Mesenchymal stem cell (in vitro differentiated cells and primary cell): ENCODE results near the gene SCD.
A peak's percentile ranks its signal among the peaks of the same experiment; 100 is the strongest.

Experiments
- DNase-seq: peaks from one replicate; pipeline ENCODE4 v3.0.0-alpha.2; 2013
- H2AFZ ChIP-seq: one replicate; pipeline ENCODE4 v1.6.1; 2013; ENCODE audit warnings: low read depth, mild to moderate bottlenecking, control low read depth, inconsistent platforms, low read length, moderate library complexity
- H2AK5ac ChIP-seq: 2 replicates; pipeline ENCODE4 v1.6.1; 2013; ENCODE audit warnings: low read length, moderate library complexity, mild to moderate bottlenecking, inconsistent platforms; ENCODE audit not compliant: severe bottlenecking
- H2BK120ac ChIP-seq: one replicate; pipeline ENCODE4 v1.6.1; 2013; ENCODE audit warnings: low read depth, mild to moderate bottlenecking, inconsistent platforms, low read length, moderate library complexity
- H2BK12ac ChIP-seq, 2 experiments: one replicate each; pipeline ENCODE4 v1.6.1; 2013; ENCODE audit warnings: inconsistent platforms in 2 of 2, low read length in 2 of 2, mild to moderate bottlenecking in 2 of 2, moderate library complexity in 2 of 2, control low read depth in 1 of 2
- H2BK15ac ChIP-seq: one replicate; pipeline ENCODE4 v1.6.1; 2013; ENCODE audit warnings: mild to moderate bottlenecking, low read depth, inconsistent platforms; ENCODE audit not compliant: poor library complexity, severe bottlenecking
- H2BK5ac ChIP-seq: 2 replicates; pipeline ENCODE4 v1.6.1; 2013; ENCODE audit warnings: low read depth, mild to moderate bottlenecking, low read length, control low read depth, inconsistent platforms; ENCODE audit not compliant: poor library complexity, severe bottlenecking
- H3K14ac ChIP-seq, 2 experiments: one replicate each; pipeline ENCODE4 v1.6.1; 2013; ENCODE audit warnings: inconsistent platforms in 2 of 2, low read length in 2 of 2, control low read depth in 1 of 2, mild to moderate bottlenecking in 1 of 2, moderate library complexity in 1 of 2
- H3K18ac ChIP-seq, 2 experiments: one replicate each; pipeline ENCODE4 v1.6.1; 2013; ENCODE audit warnings: inconsistent platforms in 2 of 2, low read length in 2 of 2, control low read depth in 1 of 2, low read depth in 1 of 2, mild to moderate bottlenecking in 1 of 2
- H3K23ac ChIP-seq, 2 experiments: one replicate each; pipeline ENCODE4 v1.6.1; 2013; ENCODE audit warnings: inconsistent platforms in 2 of 2, low read length in 2 of 2, mild to moderate bottlenecking in 2 of 2, moderate library complexity in 2 of 2, control low read depth in 1 of 2
- H3K27ac ChIP-seq: 2 replicates; pipeline ENCODE4 v1.5.1; 2013; ENCODE audit warnings: mild to moderate bottlenecking, moderate library complexity, low read length, control low read depth, inconsistent platforms; ENCODE audit not compliant: poor library complexity, severe bottlenecking
- H3K27me3 ChIP-seq, 2 experiments: 2 replicates each; pipeline versions ENCODE4 v1.6.1 to v1.7.0; 2013; ENCODE audit warnings: low read length in 2 of 2, mild to moderate bottlenecking in 2 of 2, moderate library complexity in 2 of 2, control low read depth in 1 of 2, inconsistent platforms in 1 of 2; ENCODE audit not compliant: control insufficient read depth in 1 of 2, insufficient read depth in 1 of 2
- H3K36me3 ChIP-seq, 2 experiments: 2 replicates each; pipeline versions ENCODE4 v1.6.1 to v1.7.0; 2013; ENCODE audit warnings: low read length in 2 of 2, control low read depth in 1 of 2, inconsistent platforms in 1 of 2, low read depth in 1 of 2, mild to moderate bottlenecking in 1 of 2; ENCODE audit not compliant: insufficient read depth in 2 of 2, control insufficient read depth in 1 of 2
- H3K4ac ChIP-seq, 2 experiments: one replicate each; pipeline ENCODE4 v1.6.1; 2013; ENCODE audit warnings: inconsistent platforms in 2 of 2, low read length in 2 of 2, mild to moderate bottlenecking in 2 of 2, moderate library complexity in 2 of 2, control low read depth in 1 of 2, low read depth in 1 of 2
- H3K4me1 ChIP-seq: 2 replicates; pipeline ENCODE4 v1.6.1; 2013; ENCODE audit warnings: low read depth, low read length, control low read depth; ENCODE audit not compliant: control insufficient read depth, insufficient read depth
- H3K4me2 ChIP-seq: 2 replicates; pipeline ENCODE4 v1.6.1; 2013; ENCODE audit warnings: low read length, mild to moderate bottlenecking, inconsistent platforms; ENCODE audit not compliant: poor library complexity, severe bottlenecking
- H3K4me3 ChIP-seq, 2 experiments: 2 replicates each; pipeline versions ENCODE4 v1.5.1 to v1.7.0; 2013; ENCODE audit warnings: low read length in 2 of 2, mild to moderate bottlenecking in 2 of 2, control low read depth in 1 of 2, low read depth in 1 of 2; ENCODE audit not compliant: insufficient read depth in 1 of 2
- H3K79me1 ChIP-seq: replicated peaks from 2 replicates; pipeline ENCODE4 v1.6.1; 2013; ENCODE audit warnings: mild to moderate bottlenecking, control low read depth, low read length, inconsistent platforms; ENCODE audit not compliant: poor library complexity, severe bottlenecking
- H3K9ac ChIP-seq: 2 replicates; pipeline ENCODE4 v1.7.0; 2013; ENCODE audit warnings: mild to moderate bottlenecking, low read length, moderate library complexity
- H3K9me3 ChIP-seq: 2 replicates; pipeline ENCODE4 v1.7.0; 2013; ENCODE audit warnings: mild to moderate bottlenecking, low read length; ENCODE audit not compliant: control insufficient read depth
- H4K8ac ChIP-seq: one replicate; pipeline ENCODE4 v1.6.1; 2013; ENCODE audit warnings: inconsistent platforms, mild to moderate bottlenecking, low read length, moderate library complexity
- H4K91ac ChIP-seq: one replicate; pipeline ENCODE4 v1.6.1; 2013; ENCODE audit warnings: mild to moderate bottlenecking, low read length, inconsistent platforms
- WGBS: methylation state at CpG from one replicate; pipeline ENCODE4 v1.1.7; 2013; ENCODE audit warnings: mixed read lengths; 5-methylcytosine and 5-hydroxymethylcytosine counted together

Gene SCD

GRCh38 chr10:100357059-100357858, 10.2 kb downstream of the SCD start:
- Histone ChIP-seq H3K79me1 (peaks cover 11% of the 10 kb centered on the region), H3K14ac (no peak overlapping the region), H3K4me1 (peaks cover 1% of the 10 kb centered on the region), H2BK12ac (no peak overlapping the region), H2BK5ac (no peak overlapping the region), H3K27me3 (no peaks in the 10 kb centered on the region), H3K18ac (no peak overlapping the region), H2AFZ (no peak overlapping the region), H4K91ac (no peak overlapping the region), H3K4me3 (no peak overlapping the region), H3K9ac (no peak overlapping the region), H4K8ac (no peak overlapping the region), H2BK120ac (no peak overlapping the region), H3K4ac (no peak overlapping the region), H3K9me3 (no peaks in the 10 kb centered on the region), H3K4me2 (no peak overlapping the region), H2BK15ac (no peak overlapping the region), H3K23ac (no peak overlapping the region), H3K27ac (no peak overlapping the region), H3K36me3 (peaks cover 39 to 92% of the 10 kb centered on the region in 2 experiments), H2AK5ac (no peak overlapping the region)
- DNase-seq = no peak
- 92% methylated on average over 3 of the region's 4 CpGs for WGBS

GRCh38 chr10:100359030-100359432, 12.0 kb downstream of the SCD start:
- Histone ChIP-seq H2AFZ (no peak overlapping the region), H3K23ac (no peak overlapping the region), H3K4me2 (no peak overlapping the region), H3K9me3 (no peaks in the 10 kb centered on the region), H3K79me1 (peaks cover 4% of the 10 kb centered on the region), H3K14ac (no peak overlapping the region), H3K27ac (no peak overlapping the region), H3K4me1 (peaks cover 7% of the 10 kb centered on the region), H4K8ac (no peak overlapping the region), H3K36me3 (peaks cover 38 to 91% of the 10 kb centered on the region in 2 experiments), H3K18ac (no peak overlapping the region), H3K4me3 (no peak overlapping the region), H3K27me3 (no peaks in the 10 kb centered on the region), H2BK120ac (no peak overlapping the region), H2BK12ac (no peak overlapping the region), H2AK5ac (no peak overlapping the region), H3K4ac (no peak overlapping the region), H2BK15ac (no peak overlapping the region), H4K91ac (no peak overlapping the region), H2BK5ac (no peak overlapping the region), H3K9ac (no peak overlapping the region)
- no peak for DNase-seq
- 61% methylated on average over 2 of the region's 2 CpGs for WGBS

DNA sequence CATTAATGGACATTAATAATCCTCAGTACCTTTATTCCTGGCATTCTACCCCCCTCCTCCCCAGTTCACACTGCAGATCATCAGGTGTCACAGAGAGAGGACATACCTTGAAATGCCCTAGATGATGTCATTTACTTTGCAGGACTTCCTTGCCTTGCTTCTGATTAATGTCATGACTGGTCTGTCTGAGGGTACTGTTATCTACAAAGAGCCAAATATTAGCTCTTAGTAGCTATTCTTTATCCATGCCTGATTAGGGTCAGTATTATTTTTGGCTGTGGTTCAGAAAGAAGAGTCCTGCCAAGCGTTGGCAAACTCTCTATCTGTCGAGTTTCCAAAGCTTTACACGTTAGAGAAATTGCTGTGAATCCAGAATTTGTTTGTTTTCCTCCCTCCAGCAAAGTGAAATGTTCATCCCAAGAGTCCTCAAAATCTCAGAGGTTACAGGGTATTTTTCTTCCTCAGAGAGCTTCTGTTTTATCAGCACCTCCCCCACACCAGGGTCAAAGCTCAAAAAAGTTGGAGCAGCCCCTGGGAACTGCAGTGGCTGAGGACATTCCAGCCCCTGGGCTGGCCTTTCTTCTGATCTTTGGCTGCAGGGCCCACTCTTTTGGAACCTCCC, 12.6 kb downstream of the SCD start:
- H2AK5ac ChIP-seq = no peak overlapping the region
- H3K4me3 ChIP-seq = no peak overlapping the region
- no peak overlapping the region for H3K23ac ChIP-seq
- H4K91ac ChIP-seq = no peak overlapping the region
- no peak overlapping the region for H3K18ac ChIP-seq
- H3K27me3 ChIP-seq = no peaks in the 10 kb centered on the region
- no peak overlapping the region for H2BK5ac ChIP-seq
- H2BK15ac ChIP-seq = no peak overlapping the region
- DNase-seq = no peak
- no peaks in the 10 kb centered on the region for H3K79me1 ChIP-seq
- no peak overlapping the region for H3K4ac ChIP-seq
- 71% methylated on average over 3 of the region's 3 CpGs for WGBS
- H2BK12ac ChIP-seq = no peak overlapping the region
- H2BK120ac ChIP-seq = no peak overlapping the region
- no peak overlapping the region for H3K9ac ChIP-seq
- H3K27ac ChIP-seq = no peak overlapping the region
- no peaks in the 10 kb centered on the region for H3K9me3 ChIP-seq
- peaks cover 33 to 85% of the 10 kb centered on the region in 2 experiments for H3K36me3 ChIP-seq
- peaks cover 7% of the 10 kb centered on the region for H3K4me1 ChIP-seq
- H3K4me2 ChIP-seq = no peak overlapping the region
- no peak overlapping the region for H2AFZ ChIP-seq
- peak overlapping the region; percentile 57 for H4K8ac ChIP-seq
- H3K14ac ChIP-seq = no peak overlapping the region

- no peak overlapping the region for H2BK120ac ChIP-seq
- WGBS = 86% methylated on average over 5 of the region's 6 CpGs
- H3K27me3 ChIP-seq = no peaks in the 10 kb centered on the region
- no peaks in the 10 kb centered on the region for H3K9me3 ChIP-seq
- H2AFZ ChIP-seq = no peak overlapping the region
- no peak overlapping the region for H2BK15ac ChIP-seq
- no peak for DNase-seq
- H3K4me3 ChIP-seq = no peak overlapping the region
- no peak overlapping the region for H2AK5ac ChIP-seq
- H3K4me2 ChIP-seq = no peak overlapping the region
- no peak overlapping the region for H4K91ac ChIP-seq
- peaks cover 11% of the 10 kb centered on the region for H3K4me1 ChIP-seq
- no peak overlapping the region for H2BK12ac ChIP-seq
- no peak overlapping the region for H3K27ac ChIP-seq
- no peak overlapping the region for H3K14ac ChIP-seq
- H3K18ac ChIP-seq = no peak overlapping the region
- H3K79me1 ChIP-seq = no peaks in the 10 kb centered on the region
- H3K9ac ChIP-seq = no peak overlapping the region
- H4K8ac ChIP-seq = no peak overlapping the region
- no peak overlapping the region for H3K23ac ChIP-seq
- H3K36me3 ChIP-seq = peaks cover 30 to 79% of the 10 kb centered on the region in 2 experiments
- H2BK5ac ChIP-seq = no peak overlapping the region
- no peak overlapping the region for H3K4ac ChIP-seq
Observed at GRCh38 chr10:100360234-100360633, 13.2 kb downstream of the SCD start.
